Measurements from ENCODE around the gene COL19A1.

The COL19A1 gene

GRCh38 chr6:70171236-70171635 lies 304.9 kb downstream of the COL19A1 start:
- no peak for DNase-seq (ENCODE audit: low read depth in 2 of 2)

- no peak for DNase-seq (ENCODE audit: low read depth in 2 of 2)
Measured at GRCh38 chr6:70172252-70172651, 305.9 kb downstream of the COL19A1 start.

GRCh38 chr6:70175770-70176169 lies 309.4 kb downstream of the COL19A1 start:
- DNase-seq (ENCODE audit: low read depth in 2 of 2) = no peak

GRCh38 chr6:70176842-70177550 lies 310.6 kb downstream of the COL19A1 start:
- DNase-seq (ENCODE audit: low read depth in 2 of 2) = no peak

- no peak for DNase-seq (ENCODE audit: low read depth in 2 of 2)
Measured at GRCh38 chr6:70180183-70180900, 314.0 kb downstream of the COL19A1 start.

- DNase-seq (ENCODE audit: low read depth in 2 of 2) = no peak
Measured at GRCh38 chr6:70180901-70181599, 314.7 kb downstream of the COL19A1 start.

GRCh38 chr6:70183538-70183937 lies 317.2 kb downstream of the COL19A1 start:
- DNase-seq (ENCODE audit: low read depth in 2 of 2) = no peak

GRCh38 chr6:70184723-70185122 lies 318.4 kb downstream of the COL19A1 start:
- no peak for DNase-seq (ENCODE audit: low read depth in 2 of 2)

GRCh38 chr6:70186461-70186860 lies 320.1 kb downstream of the COL19A1 start:
- no peak for DNase-seq (ENCODE audit: low read depth in 2 of 2)

GRCh38 chr6:70188202-70188601 lies 321.8 kb downstream of the COL19A1 start:
- no peak for DNase-seq (ENCODE audit: low read depth in 2 of 2)

GRCh38 chr6:70194421-70194820 lies 328.1 kb downstream of the COL19A1 start:
- DNase-seq (ENCODE audit: low read depth in 2 of 2) = no peak

- no peak for DNase-seq (ENCODE audit: low read depth in 2 of 2)
Measured at GRCh38 chr6:70196531-70196930, 330.2 kb downstream of the COL19A1 start.

- DNase-seq (ENCODE audit: low read depth in 2 of 2) = no peak
Measured at GRCh38 chr6:70198785-70199184, 332.4 kb downstream of the COL19A1 start.

- no peak for DNase-seq (ENCODE audit: low read depth in 2 of 2)
Measured at GRCh38 chr6:70208235-70208790, 342.0 kb downstream of the COL19A1 start.

- DNase-seq (ENCODE audit: low read depth in 2 of 2) = no peak
Measured at GRCh38 chr6:70210462-70210861, 344.1 kb downstream of the COL19A1 start.

- DNase-seq (ENCODE audit: low read depth in 2 of 2) = no peak
Measured at GRCh38 chr6:70215460-70216108, 349.2 kb downstream of the COL19A1 start.

GRCh38 chr6:70216767-70217166 lies 350.4 kb downstream of the COL19A1 start:
- DNase-seq (ENCODE audit: low read depth in 2 of 2) = no peak

- no peak for DNase-seq (ENCODE audit: low read depth in 2 of 2)
Measured at GRCh38 chr6:70219943-70220613, 353.7 kb downstream of the COL19A1 start.

GRCh38 chr6:70221025-70221714 lies 354.8 kb downstream of the COL19A1 start:
- no peak for DNase-seq (ENCODE audit: low read depth in 2 of 2)

GRCh38 chr6:70221715-70222438 lies 355.5 kb downstream of the COL19A1 start:
- DNase-seq (ENCODE audit: low read depth in 2 of 2) = no peak

Measured in stimulated activated CD8-positive, alpha-beta memory T cell treated with anti-CD3 and anti-CD28 coated beads, Interleukin-15, amount 100 ng/mL, for 48 hours (primary cell).